Thoracic aorta (tissue), 2 donors: ENCODE results near the gene PRDM1. TPM values are rescaled to one million over a fixed set of nuclear protein-coding genes. Genes with fewer than 3 reads are reported as not detected.

Source experiments
- ATAC-seq: fragments of 150-250 bp; one replicate; pipeline ENCODE4 v1.8.0; 2017; ENCODE audit warnings: low read depth; ENCODE audit not compliant: insufficient number of reproducible peaks, low FRiP score
- DNase-seq: peaks from one replicate; pipeline ENCODE4 v3.0.0-alpha.2; 2020; ENCODE audit warnings: low spot score
- H3K27ac ChIP-seq, 2 donors: fragments of 200-600 bp; sonication (generic); 1 replicate in 1 of 2; 2 replicates in 1 of 2; pipeline ENCODE4 v1.5.1; 2016; ENCODE audit warnings: mild to moderate bottlenecking in 2 of 2, moderate library complexity in 2 of 2
- H3K27me3 ChIP-seq: fragments of 200-600 bp; sonication (generic); replicated peaks from 2 replicates; pipeline ENCODE4 v1.6.0; 2016; ENCODE audit warnings: mild to moderate bottlenecking; ENCODE audit not compliant: insufficient read depth
- H3K36me3 ChIP-seq: fragments of 200-600 bp; sonication (generic); one replicate; pipeline ENCODE4 v1.5.1; 2016
- H3K4me1 ChIP-seq, 2 donors: fragments of 200-600 bp; sonication (generic); 1 replicate in 1 of 2; 2 replicates in 1 of 2; pipeline versions ENCODE4 v1.5.1 to v1.6.0; 2016; ENCODE audit warnings: low read depth in 2 of 2, mild to moderate bottlenecking in 1 of 2; ENCODE audit not compliant: control insufficient read depth in 1 of 2
- H3K4me3 ChIP-seq: fragments of 200-600 bp; sonication (generic); 2 replicates; pipeline ENCODE4 v1.5.1; 2016; ENCODE audit warnings: mild to moderate bottlenecking
- H3K9me3 ChIP-seq: fragments of 200-600 bp; sonication (generic); 2 replicates; pipeline ENCODE4 v1.5.1; 2016
- CTCF ChIP-seq: fragments of 200-600 bp; sonication (generic); IDR thresholded peaks from one replicate; pipeline ENCODE4 v1.5.1; 2019; ENCODE audit warnings: antibody characterized with exemption
- total RNA-seq, 2 donors: library from RNA; depleted of rRNA; stranded (reverse); fragments of >200 nt; gene quantifications; one replicate each; pipeline versions ENCODE4 v1.1.0 to v1.2.3, GENCODE V29; 2016

PRDM1 gene
- total RNA-seq, 2 donors from 2014 or later, result 4.1 to 7.9 TPM

- ATAC-seq (no peak), DNase-seq (no peak)
- Histone ChIP-seq H3K27ac (no peak overlapping the region), H3K9me3 (no peaks in the 10 kb centered on the region), H3K27me3 (no peaks in the 10 kb centered on the region), H3K4me3 (no peak overlapping the region), H3K4me1 (peaks cover 0 to 6% of the 10 kb centered on the region in 2 donors), H3K36me3 (no peaks in the 10 kb centered on the region)
- no peak for TF ChIP-seq CTCF
Measured at GRCh38 chr6:106069478-106069877, 16.7 kb upstream of the PRDM1 start.

- no peak for DNase-seq
- TF ChIP-seq CTCF, result no peak
- Histone ChIP-seq H3K4me3 (no peak overlapping the region), H3K4me1 (peaks cover 0 to 6% of the 10 kb centered on the region in 2 donors), H3K27me3 (no peaks in the 10 kb centered on the region), H3K9me3 (no peaks in the 10 kb centered on the region), H3K36me3 (no peaks in the 10 kb centered on the region), H3K27ac (no peak overlapping the region)
- no peak for ATAC-seq
Measured at GRCh38 chr6:106070636-106071035, 15.5 kb upstream of the PRDM1 start.

GRCh38 chr6:106072501-106073090, 13.5 kb upstream of the PRDM1 start:
- no peak overlapping the region for H3K27ac ChIP-seq
- no peak overlapping the region for H3K4me3 ChIP-seq
- H3K27me3 ChIP-seq, result no peaks in the 10 kb centered on the region
- H3K9me3 ChIP-seq, result no peaks in the 10 kb centered on the region
- no peaks in the 10 kb centered on the region for H3K36me3 ChIP-seq
- peaks cover 0 to 6% of the 10 kb centered on the region in 2 donors for H3K4me1 ChIP-seq
- no peak for ATAC-seq
- DNase-seq, result no peak
- TF ChIP-seq CTCF, result no peak

GRCh38 chr6:106074146-106074545, 12.0 kb upstream of the PRDM1 start:
- Histone ChIP-seq H3K4me3 (no peak overlapping the region), H3K36me3 (no peaks in the 10 kb centered on the region), H3K27me3 (no peaks in the 10 kb centered on the region), H3K9me3 (no peaks in the 10 kb centered on the region), H3K4me1 (peaks cover 0 to 6% of the 10 kb centered on the region in 2 donors), H3K27ac (no peak overlapping the region)
- no peak for ATAC-seq
- TF ChIP-seq CTCF, result no peak
- DNase-seq, result no peak

GRCh38 chr6:106076139-106076538, 10.0 kb upstream of the PRDM1 start:
- Histone ChIP-seq H3K36me3 (no peaks in the 10 kb centered on the region), H3K27me3 (no peaks in the 10 kb centered on the region), H3K27ac (no peak overlapping the region), H3K4me3 (no peak overlapping the region), H3K9me3 (no peaks in the 10 kb centered on the region), H3K4me1 (no peaks in the 10 kb centered on the region)
- no peak for TF ChIP-seq CTCF
- no peak for DNase-seq
- ATAC-seq, result no peak
